CD14-positive monocyte (primary cell): ENCODE results near the gene OSBPL2. TPM values are rescaled to one million over a fixed set of nuclear protein-coding genes. Genes with fewer than 3 reads are reported as not detected.

ENCODE experiments used
- DNase-seq, 3 donors: peaks; one replicate each; pipeline ENCODE4 v3.0.0-alpha.2; 2011 to 2022
- H2AFZ ChIP-seq: 2 replicates; pipeline ENCODE4 v1.6.0; 2012; ENCODE audit warnings: mild to moderate bottlenecking, low read depth, low read length, inconsistent platforms; ENCODE audit not compliant: insufficient read depth, poor library complexity, severe bottlenecking
- H3K27ac ChIP-seq, 2 donors: 1 replicate in 1 of 2; 2 replicates in 1 of 2; pipeline ENCODE4 v1.5.1; 2012 to 2013; ENCODE audit warnings: low read length in 2 of 2, control low read depth in 1 of 2, inconsistent platforms in 1 of 2, low read depth in 1 of 2, mild to moderate bottlenecking in 1 of 2
- H3K27me3 ChIP-seq, 2 donors: one replicate each; pipeline versions ENCODE4 v1.6.0 to v1.6.1; 2011 to 2013; ENCODE audit warnings: low read length in 2 of 2; ENCODE audit not compliant: control insufficient read depth in 2 of 2, insufficient read depth in 2 of 2
- H3K36me3 ChIP-seq, 2 donors: replicated peaks in 1 of 2; 1 replicate in 1 of 2; 2 replicates in 1 of 2; pipeline versions ENCODE4 v1.5.1 to v1.6.1; 2012 to 2013; ENCODE audit warnings: low read length in 2 of 2, control low read depth in 1 of 2, inconsistent platforms in 1 of 2, mild to moderate bottlenecking in 1 of 2; ENCODE audit not compliant: insufficient read depth in 2 of 2, control insufficient read depth in 1 of 2
- H3K4me1 ChIP-seq, 2 donors: 1 replicate in 1 of 2; 2 replicates in 1 of 2; pipeline versions ENCODE4 v1.5.1 to v1.6.1; 2012 to 2013; ENCODE audit warnings: low read length in 2 of 2, control low read depth in 1 of 2, inconsistent platforms in 1 of 2, mild to moderate bottlenecking in 1 of 2, moderate library complexity in 1 of 2; ENCODE audit not compliant: insufficient read depth in 2 of 2, control insufficient read depth in 1 of 2
- H3K4me2 ChIP-seq: replicated peaks from 2 replicates; pipeline ENCODE3; 2012; ENCODE audit warnings: low read length, moderate library complexity, mild to moderate bottlenecking; ENCODE audit not compliant: poor library complexity, severe bottlenecking; ENCODE audit errors: extremely low read depth
- H3K4me3 ChIP-seq, 3 experiments: fragments of 200-600 bp in 1 of 3; sonication (generic) in 1 of 3; replicated peaks in 1 of 3; 1 replicate in 2 of 3; 2 replicates in 1 of 3; pipeline ENCODE4 v1.5.1; 2011 to 2013; ENCODE audit warnings: low read length in 3 of 3, mild to moderate bottlenecking in 3 of 3, control low read depth in 2 of 3, low read depth in 2 of 3, inconsistent platforms in 1 of 3, moderate library complexity in 1 of 3
- H3K79me2 ChIP-seq: 2 replicates; pipeline ENCODE4 v1.6.0; 2012; ENCODE audit warnings: mild to moderate bottlenecking, control low read depth, inconsistent platforms, low read length, moderate library complexity; ENCODE audit not compliant: insufficient read depth
- H3K9ac ChIP-seq: 2 replicates; pipeline ENCODE4 v1.6.0; 2017; ENCODE audit warnings: low read length, mild to moderate bottlenecking; ENCODE audit not compliant: insufficient read depth, poor library complexity, severe bottlenecking
- H3K9me3 ChIP-seq, 2 donors: replicated peaks in 1 of 2; 1 replicate in 1 of 2; 2 replicates in 1 of 2; pipeline versions ENCODE4 v1.5.1 to v1.6.1; 2012 to 2013; ENCODE audit warnings: low read length in 2 of 2, control low read depth in 1 of 2; ENCODE audit not compliant: control insufficient read depth in 1 of 2, insufficient read depth in 1 of 2
- H4K20me1 ChIP-seq: 2 replicates; pipeline ENCODE4 v1.6.0; 2012; ENCODE audit warnings: mild to moderate bottlenecking, low read length, control low read depth, moderate library complexity; ENCODE audit not compliant: insufficient read depth
- H3K27ac Mint-ChIP-seq, 7 donors: one replicate each; pipeline ENCODE4 v1.8.0; 2020; ENCODE audit warnings: mild to moderate bottlenecking in 7 of 7, mixed read lengths in 7 of 7, moderate library complexity in 6 of 7, inconsistent platforms in 2 of 7
- H3K27me3 Mint-ChIP-seq, 3 donors: one replicate each; pipeline ENCODE4 v1.8.0; 2021 to 2022; ENCODE audit warnings: low read depth in 3 of 3, mild to moderate bottlenecking in 3 of 3, mixed read lengths in 3 of 3, moderate library complexity in 3 of 3, inconsistent platforms in 1 of 3
- H3K36me3 Mint-ChIP-seq, 2 donors: one replicate each; pipeline ENCODE4 v1.8.0; 2020; ENCODE audit warnings: mixed read lengths in 2 of 2, inconsistent platforms in 1 of 2, mild to moderate bottlenecking in 1 of 2
- H3K4me1 Mint-ChIP-seq: one replicate; pipeline ENCODE4 v1.8.0; 2020; ENCODE audit warnings: mild to moderate bottlenecking, mixed read lengths
- H3K4me3 Mint-ChIP-seq, 2 donors: one replicate each; pipeline ENCODE4 v1.8.0; 2020; ENCODE audit warnings: mild to moderate bottlenecking in 2 of 2, mixed read lengths in 2 of 2, moderate library complexity in 1 of 2
- H3K9me3 Mint-ChIP-seq, 7 donors: one replicate each; pipeline ENCODE4 v1.8.0; 2020 to 2022; ENCODE audit warnings: mixed read lengths in 7 of 7, mild to moderate bottlenecking in 6 of 7, moderate library complexity in 6 of 7, inconsistent platforms in 2 of 7
- CTCF ChIP-seq: fragments of 200-600 bp; IDR thresholded peaks from one replicate; pipeline ENCODE4 v1.8.0; 2022; ENCODE audit warnings: antibody characterized with exemption, mild to moderate bottlenecking
- WGBS: methylation state at CpG from one replicate; pipeline ENCODE4 v1.1.5; 2013; ENCODE audit warnings: missing lambda C conversion rate; ENCODE audit not compliant: insufficient coverage; 5-methylcytosine and 5-hydroxymethylcytosine counted together
- intact Hi-C, 2 donors: fragments of 100-400 bp; cut with micrococcal nuclease; formaldehyde crosslinking; loops; one replicate each; pipeline versions ENCODE4 v1.15.0 to v1.15.1; 2023
- polyA plus RNA-seq, 3 donors: library from polyadenylated mRNA; depleted of rRNA in 1 of 3; unstranded in 2 of 3; stranded (reverse) in 1 of 3; fragments of 300-500 nt in 2 of 3; fragments of >200 nt in 1 of 3; fragmentation: Illumina TruSeq in 2 of 3; gene quantifications; 1 replicate in 2 of 3; 2 replicates in 1 of 3; pipeline ENCODE4 v1.2.3, GENCODE V29; 2012 to 2021

Gene OSBPL2
- polyA plus RNA-seq, 3 donors: 12.9 to 29.1 (median 17.9) TPM

- H3K79me2 ChIP-seq: no peaks in the 10 kb centered on the region
- peaks cover 2 to 22% of the 10 kb centered on the region in 2 donors for H3K27me3 ChIP-seq
- peaks cover 0 to 9% of the 10 kb centered on the region in 2 donors for H3K9me3 ChIP-seq
- no peaks in the 10 kb centered on the region for H3K36me3 ChIP-seq
- intact Hi-C loops: no loop called here
- H3K4me3 ChIP-seq: no peak overlapping the region
- H2AFZ ChIP-seq: no peak overlapping the region
- no peaks in the 10 kb centered on the region for H3K4me1 Mint-ChIP-seq
- no peaks in the 10 kb centered on the region for H3K4me1 ChIP-seq
- no peak for TF ChIP-seq CTCF
- no peak overlapping the region for H3K4me2 ChIP-seq
- peaks cover 0 to 5% (median 0%) of the 10 kb centered on the region in 7 donors for H3K9me3 Mint-ChIP-seq
- H3K4me3 Mint-ChIP-seq: no peak overlapping the region
- no peak overlapping the region for H3K9ac ChIP-seq
- no peaks in the 10 kb centered on the region for H4K20me1 ChIP-seq
- no peaks in the 10 kb centered on the region for H3K36me3 Mint-ChIP-seq
- H3K27ac ChIP-seq: no peak overlapping the region
- no peak for DNase-seq
- H3K27me3 Mint-ChIP-seq: peaks cover 20 to 52% (median 49%) of the 10 kb centered on the region in 3 donors
- 91% methylated on average over 8 of the region's 13 CpGs for WGBS
- no peak overlapping the region for H3K27ac Mint-ChIP-seq
Measured at GRCh38 chr20:62225026-62225425, 13.3 kb upstream of the OSBPL2 start.

GRCh38 chr20:62225820-62226635 is 12.3 kb upstream of the OSBPL2 start:
- Mint-ChIP-seq H3K27me3 (peaks cover 14 to 44% (median 43%) of the 10 kb centered on the region in 3 donors), H3K9me3 (peaks cover 0 to 2% (median 0%) of the 10 kb centered on the region in 7 donors), H3K4me3 (no peak overlapping the region), H3K4me1 (no peaks in the 10 kb centered on the region), H3K27ac (peak overlapping the region in 1 of 7 donors; percentile 15), H3K36me3 (no peaks in the 10 kb centered on the region)
- no peaks in the 10 kb centered on the region for H4K20me1 ChIP-seq
- H3K27ac ChIP-seq: no peak overlapping the region
- intact Hi-C loops: no loop called here
- peaks cover 0 to 11% of the 10 kb centered on the region in 2 donors for H3K9me3 ChIP-seq
- H3K4me2 ChIP-seq: no peak overlapping the region
- no peak for DNase-seq
- peaks cover 0 to 15% of the 10 kb centered on the region in 2 donors for H3K27me3 ChIP-seq
- H3K36me3 ChIP-seq: no peaks in the 10 kb centered on the region
- H3K4me3 ChIP-seq: no peak overlapping the region
- no peaks in the 10 kb centered on the region for H3K4me1 ChIP-seq
- H2AFZ ChIP-seq: no peak overlapping the region
- no peaks in the 10 kb centered on the region for H3K79me2 ChIP-seq
- H3K9ac ChIP-seq: no peak overlapping the region
- TF ChIP-seq CTCF: no peak
- WGBS: 89% methylated on average over 15 of the region's 17 CpGs
